Tongue (tissue), 2 donors: ENCODE data around the gene SEMA3D. TPM values are rescaled to one million over a fixed set of nuclear protein-coding genes. Genes with fewer than 3 reads are reported as not detected.

ENCODE experiments used
- DNase-seq: peaks from one replicate; pipeline ENCODE4 v3.0.0-alpha.2; 2015
- total RNA-seq: library from RNA; depleted of rRNA; stranded (reverse); fragments of >200 nt; gene quantifications from one replicate; pipeline ENCODE4 v1.2.3, GENCODE V29; 2014

The SEMA3D gene
- total RNA-seq, result 18.1 TPM

- peak; percentile 94 for DNase-seq
Measured at GRCh38 chr7:85186521-85187241, at the start of gene SEMA3D. TSS of gene SEMA3D (minus strand) at chr7:85187056. CDS start at chr7:85121891, 65,165 bp downstream.

GRCh38 chr7:85234730-85235129 lies 47.9 kb upstream of the SEMA3D start:
- DNase-seq, result no peak

GRCh38 chr7:85232068-85232467 lies 45.2 kb upstream of the SEMA3D start:
- DNase-seq, result no peak

- no peak for DNase-seq
Measured at GRCh38 chr7:85230623-85231022, 43.8 kb upstream of the SEMA3D start.

- DNase-seq, result no peak
Measured at GRCh38 chr7:85229544-85229943, 42.7 kb upstream of the SEMA3D start.

GRCh38 chr7:85226361-85227085 lies 39.7 kb upstream of the SEMA3D start:
- DNase-seq, result no peak

- no peak for DNase-seq
Measured at GRCh38 chr7:85224171-85224570, 37.3 kb upstream of the SEMA3D start.

- no peak for DNase-seq
Measured at GRCh38 chr7:85222522-85222921, 35.7 kb upstream of the SEMA3D start.

- DNase-seq, result no peak
Measured at GRCh38 chr7:85221796-85222195, 34.9 kb upstream of the SEMA3D start.

GRCh38 chr7:85220651-85221050 lies 33.8 kb upstream of the SEMA3D start:
- DNase-seq, result no peak

GRCh38 chr7:85220023-85220422 lies 33.2 kb upstream of the SEMA3D start:
- no peak for DNase-seq

GRCh38 chr7:85217085-85217484 lies 30.2 kb upstream of the SEMA3D start:
- DNase-seq, result no peak

GRCh38 chr7:85215098-85215497 lies 28.2 kb upstream of the SEMA3D start:
- DNase-seq, result no peak

GRCh38 chr7:85213500-85213899 lies 26.6 kb upstream of the SEMA3D start:
- DNase-seq, result no peak

GRCh38 chr7:85205754-85206153 lies 18.9 kb upstream of the SEMA3D start:
- no peak for DNase-seq

- DNase-seq, result no peak
Measured at GRCh38 chr7:85204496-85204895, 17.6 kb upstream of the SEMA3D start.

GRCh38 chr7:85204061-85204460 lies 17.2 kb upstream of the SEMA3D start:
- no peak for DNase-seq

GRCh38 chr7:85201209-85201608 lies 14.4 kb upstream of the SEMA3D start:
- no peak for DNase-seq

- DNase-seq, result no peak
Measured at GRCh38 chr7:85196696-85197095, 9.8 kb upstream of the SEMA3D start.

GRCh38 chr7:85191383-85191782 lies 4.5 kb upstream of the SEMA3D start:
- peak; percentile 34 for DNase-seq

GRCh38 chr7:85186083-85186520 lies 754 bp downstream of the SEMA3D start:
- peak; percentile 71 for DNase-seq

- DNase-seq, result peak; percentile 80
Measured at GRCh38 chr7:85185424-85186082, 1.3 kb downstream of the SEMA3D start.
